Natural killer cell treated with Interleukin-12 subunit alpha and Interleukin-12 subunit beta and Interleukin-15 and Interleukin-18, amount 100 ng/mL, for 72 hours (primary cell): ENCODE measurements around the gene FGF1. TPM values are rescaled to one million over a fixed set of nuclear protein-coding genes. Genes with fewer than 3 reads are reported as not detected.
A peak's percentile ranks its signal among the peaks of the same experiment; 100 is the strongest.

Source experiments
- ATAC-seq, 2 donors: fragments of 150-1000 bp; cut with Tn5 transposase in 1 of 2; sonication (Bioruptor Pico), chemical (Tn5 transposase) in 1 of 2; 2 replicates each; pipeline ENCODE4 v1.10.0; 2021
- DNase-seq: peaks from one replicate; pipeline ENCODE4 v3.0.0; 2022; ENCODE audit warnings: low spot score
- H3K27ac Mint-ChIP-seq, 2 donors: 1 replicate in 1 of 2; 2 replicates in 1 of 2; pipeline ENCODE4 v1.8.0; 2022; ENCODE audit warnings: mixed read lengths in 2 of 2, mild to moderate bottlenecking in 1 of 2, moderate library complexity in 1 of 2
- H3K27me3 Mint-ChIP-seq, 2 donors: 1 replicate in 1 of 2; 2 replicates in 1 of 2; pipeline ENCODE4 v1.8.0; 2022; ENCODE audit warnings: mixed read lengths in 2 of 2
- H3K36me3 Mint-ChIP-seq: one replicate; pipeline ENCODE4 v1.8.0; 2022; ENCODE audit warnings: mixed read lengths
- H3K4me1 Mint-ChIP-seq, 2 donors: 1 replicate in 1 of 2; 2 replicates in 1 of 2; pipeline ENCODE4 v1.8.0; 2022; ENCODE audit warnings: low read depth in 2 of 2, mixed read lengths in 2 of 2, mild to moderate bottlenecking in 1 of 2
- H3K4me3 Mint-ChIP-seq: one replicate; pipeline ENCODE4 v1.8.0; 2022; ENCODE audit warnings: mixed read lengths
- H3K9me3 Mint-ChIP-seq: 2 replicates; pipeline ENCODE4 v1.8.0; 2022; ENCODE audit warnings: mixed read lengths
- total RNA-seq, 2 donors: library from RNA; stranded (reverse); gene quantifications; one replicate each; pipeline ENCODE4 v1.2.3, GENCODE V29; 2022

The FGF1 gene
- total RNA-seq, result not detected

DNA sequence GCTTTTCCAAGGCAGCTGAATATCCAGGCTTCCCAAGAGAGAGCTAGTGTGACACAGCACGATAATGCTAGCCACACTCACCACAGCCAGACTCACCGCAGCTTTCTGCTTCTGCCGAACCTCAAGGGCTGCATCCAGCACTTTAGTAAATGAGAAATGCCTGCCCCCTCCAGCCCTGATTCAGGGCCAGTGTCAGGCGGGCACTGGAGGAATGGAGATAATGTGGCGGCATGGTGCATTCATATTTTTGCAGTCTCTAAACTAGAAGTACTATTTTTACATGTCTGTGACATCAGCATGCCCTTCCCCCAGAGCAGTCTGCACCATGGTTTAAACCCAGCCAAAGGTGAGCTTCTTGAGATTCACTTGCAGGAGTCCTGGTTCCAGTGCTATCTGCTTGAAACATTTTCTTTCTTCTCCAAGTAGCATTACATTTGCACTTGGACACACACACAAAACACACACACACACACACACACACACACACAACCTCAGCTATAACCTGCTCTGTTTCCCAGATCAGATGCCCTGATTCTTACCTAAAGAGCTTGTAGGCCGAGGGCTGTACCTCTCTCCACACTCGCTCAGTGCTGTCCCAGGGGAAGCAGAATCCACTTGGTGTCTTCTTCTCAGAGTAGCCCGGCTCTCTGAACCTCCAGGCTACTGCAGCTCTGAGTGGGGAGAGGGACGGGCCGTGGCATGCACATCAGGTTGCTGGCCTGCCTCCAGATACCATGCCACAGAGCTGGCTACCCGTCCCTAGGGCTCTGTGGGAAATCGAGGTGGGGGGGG lies at the start of gene FGF1:
FGF1 (minus strand) TSS at position 673 of the 792 bp plus-strand sequence. CDS start 71,963 bp downstream, outside the sequence.
- Mint-ChIP-seq H3K27me3 (peaks cover 15 to 30% of the 10 kb centered on the region in 2 donors), H3K36me3 (no peaks in the 10 kb centered on the region), H3K4me1 (no peaks in the 10 kb centered on the region), H3K9me3 (no peaks in the 10 kb centered on the region), H3K27ac (no peak within 1 kb of the TSS), H3K4me3 (no peak within 1 kb of the TSS)
- peak in 1 of 2 donors; percentile 25 for ATAC-seq
- no peak for DNase-seq

DNA sequence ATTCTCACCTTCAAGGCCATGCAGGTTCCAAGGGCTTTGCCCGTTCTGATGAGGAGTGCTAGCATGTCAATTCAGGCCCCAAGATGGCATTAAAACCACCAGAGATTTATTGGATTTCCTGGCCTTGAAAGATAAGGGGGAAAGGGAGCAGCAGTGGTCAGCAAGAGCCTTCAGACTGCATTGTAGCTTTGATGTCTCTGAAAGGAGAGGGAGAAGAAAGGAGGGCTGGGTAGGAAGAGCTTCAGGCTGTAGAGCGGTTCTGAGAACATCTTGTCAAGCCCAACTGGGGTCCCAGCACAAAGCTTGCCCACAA lies 41.8 kb upstream of the FGF1 start:
- DNase-seq (no peak), ATAC-seq (no peak)
- no peaks in the 10 kb centered on the region for H3K9me3 Mint-ChIP-seq
- H3K4me3 Mint-ChIP-seq, result no peak overlapping the region
- H3K36me3 Mint-ChIP-seq, result no peaks in the 10 kb centered on the region
- H3K27ac Mint-ChIP-seq, result no peak overlapping the region
- no peaks in the 10 kb centered on the region for H3K27me3 Mint-ChIP-seq
- peaks cover 19 to 23% of the 10 kb centered on the region in 2 donors for H3K4me1 Mint-ChIP-seq

- Mint-ChIP-seq H3K27ac (peak overlapping the region; percentile 10 to 65), H3K27me3 (no peaks in the 10 kb centered on the region), H3K36me3 (no peaks in the 10 kb centered on the region), H3K4me3 (peak overlapping the region; percentile 34), H3K9me3 (no peaks in the 10 kb centered on the region), H3K4me1 (peaks cover 16 to 18% of the 10 kb centered on the region in 2 donors)
- ATAC-seq, result peak; percentile 71 to 77
- no peak for DNase-seq
Measured at GRCh38 chr5:142726188-142726731, 40.4 kb upstream of the FGF1 start.

- Mint-ChIP-seq H3K27ac (peak overlapping the region in 1 of 2 donors; percentile 65), H3K4me3 (peak overlapping the region; percentile 4), H3K4me1 (peaks cover 16 to 18% of the 10 kb centered on the region in 2 donors)
Measured at GRCh38 chr5:142725231-142726187, 39.6 kb upstream of the FGF1 start.

DNA sequence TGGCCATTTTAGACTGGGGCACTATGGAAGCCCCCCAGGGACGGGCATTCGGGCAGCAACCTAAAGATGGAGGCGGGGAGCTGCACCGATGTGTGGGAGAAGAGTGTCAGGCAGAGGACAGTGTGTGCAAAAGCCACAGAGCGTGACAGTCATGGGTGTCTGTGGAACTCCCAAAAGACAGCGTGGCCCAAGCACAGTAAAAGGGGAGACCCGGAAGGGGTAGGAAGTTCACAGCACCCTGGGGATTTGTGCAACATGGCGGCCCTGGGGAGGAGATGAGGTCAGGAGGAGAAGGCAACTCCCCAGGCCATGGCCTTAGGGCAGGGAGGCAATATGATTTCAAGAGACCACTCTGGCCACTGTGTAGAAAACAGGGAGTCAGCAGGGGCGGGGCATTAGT lies 38.9 kb upstream of the FGF1 start:
- no peaks in the 10 kb centered on the region for H3K27me3 Mint-ChIP-seq
- H3K27ac Mint-ChIP-seq, result peak overlapping the region in 1 of 2 donors; percentile 22
- H3K9me3 Mint-ChIP-seq, result no peaks in the 10 kb centered on the region
- DNase-seq, result no peak
- peaks cover 15 to 16% of the 10 kb centered on the region in 2 donors for H3K4me1 Mint-ChIP-seq
- H3K4me3 Mint-ChIP-seq, result no peak overlapping the region
- no peak for ATAC-seq
- no peaks in the 10 kb centered on the region for H3K36me3 Mint-ChIP-seq

More at GRCh38 chr5:142725231-142726187, 39.6 kb upstream of the FGF1 start:
- H3K27me3 Mint-ChIP-seq, result no peaks in the 10 kb centered on the region
- H3K36me3 Mint-ChIP-seq, result no peaks in the 10 kb centered on the region
- DNase-seq (no peak), ATAC-seq (no peak)
- H3K9me3 Mint-ChIP-seq, result no peaks in the 10 kb centered on the region

DNA sequence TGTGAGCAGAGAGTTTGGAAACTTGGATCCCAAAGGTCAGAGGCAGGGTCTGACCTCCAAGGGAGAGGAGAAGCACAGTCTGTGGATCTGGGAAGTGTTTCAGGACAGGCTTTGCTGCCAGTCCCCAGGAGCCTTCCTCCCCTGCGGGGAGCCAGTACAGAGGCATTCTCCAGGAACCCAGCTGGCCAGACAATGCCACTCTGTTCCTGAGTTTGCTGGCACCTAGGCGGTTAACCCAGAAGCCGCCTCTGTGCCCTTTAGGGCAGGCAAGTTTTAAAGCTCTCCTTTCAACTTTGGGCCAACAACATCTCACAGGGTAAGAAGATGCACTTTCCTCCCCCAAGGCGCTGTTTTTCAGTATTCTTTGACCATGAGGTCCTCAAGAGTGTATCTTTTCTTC lies 37.0 kb upstream of the FGF1 start:
- Mint-ChIP-seq H3K4me1 (peaks cover 11 to 17% of the 10 kb centered on the region in 2 donors), H3K27ac (no peak overlapping the region), H3K9me3 (no peaks in the 10 kb centered on the region), H3K4me3 (no peak overlapping the region), H3K27me3 (no peaks in the 10 kb centered on the region), H3K36me3 (no peaks in the 10 kb centered on the region)
- no peak for DNase-seq
- no peak for ATAC-seq

DNA sequence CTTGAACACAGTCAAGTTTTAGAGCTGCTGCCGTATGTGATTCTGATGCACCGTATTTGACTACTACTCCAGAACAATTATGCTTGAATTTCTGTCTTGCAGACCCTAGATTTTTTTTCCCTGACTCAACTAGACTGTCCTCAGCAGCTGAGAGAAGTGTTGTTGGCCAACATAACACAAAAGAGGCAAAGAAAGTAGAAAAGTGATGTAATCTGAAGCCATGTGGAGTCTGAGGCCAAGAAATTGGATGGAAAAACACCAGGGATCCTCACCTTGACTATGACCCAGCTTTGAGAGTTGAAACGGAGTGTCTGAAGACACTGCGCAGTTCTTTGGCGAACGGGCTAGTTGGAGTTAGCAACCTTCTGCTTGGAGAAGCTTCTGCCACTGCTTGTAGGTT lies 36.3 kb upstream of the FGF1 start:
- H3K36me3 Mint-ChIP-seq, result no peaks in the 10 kb centered on the region
- no peaks in the 10 kb centered on the region for H3K9me3 Mint-ChIP-seq
- no peak overlapping the region for H3K27ac Mint-ChIP-seq
- ATAC-seq, result no peak
- DNase-seq, result no peak
- peaks cover 15 to 24% of the 10 kb centered on the region in 2 donors for H3K4me1 Mint-ChIP-seq
- H3K27me3 Mint-ChIP-seq, result no peaks in the 10 kb centered on the region
- H3K4me3 Mint-ChIP-seq, result no peak overlapping the region

GRCh38 chr5:142720641-142721271 lies 34.9 kb upstream of the FGF1 start:
- Mint-ChIP-seq H3K27ac (no peak overlapping the region), H3K9me3 (no peaks in the 10 kb centered on the region), H3K4me3 (no peak overlapping the region), H3K4me1 (peaks cover 14% of the 10 kb centered on the region in 2 donors), H3K27me3 (no peaks in the 10 kb centered on the region), H3K36me3 (no peaks in the 10 kb centered on the region)
- ATAC-seq, result no peak
- DNase-seq, result no peak

DNA sequence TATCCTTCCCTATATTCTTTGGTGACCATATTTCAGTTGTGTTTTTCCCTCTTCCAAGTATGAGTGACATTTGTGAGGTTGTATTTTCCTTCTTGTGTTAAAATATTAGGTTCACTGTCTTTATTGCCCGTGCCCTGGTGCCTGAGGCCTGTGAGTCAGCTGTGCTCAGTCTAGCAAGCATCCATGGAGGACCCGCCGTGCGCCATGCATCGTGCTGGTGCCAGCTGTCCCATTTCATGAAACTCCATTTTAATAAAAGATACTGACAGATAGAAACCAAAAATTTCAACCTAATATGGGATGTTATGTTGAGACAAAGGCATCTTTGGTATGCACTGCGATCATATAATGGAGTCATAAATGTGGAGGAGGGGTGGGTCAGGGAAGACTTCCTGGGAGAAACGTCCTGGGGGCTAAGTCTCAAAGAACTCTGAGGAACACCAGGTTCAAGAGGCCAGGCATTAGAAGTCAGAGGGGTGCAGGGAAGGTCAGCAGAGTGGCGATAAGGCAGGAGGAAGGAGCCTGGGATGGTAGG lies 34.0 kb upstream of the FGF1 start:
- no peaks in the 10 kb centered on the region for H3K27me3 Mint-ChIP-seq
- no peak for ATAC-seq
- peak overlapping the region in 1 of 2 donors; percentile 52 for H3K27ac Mint-ChIP-seq

DNA sequence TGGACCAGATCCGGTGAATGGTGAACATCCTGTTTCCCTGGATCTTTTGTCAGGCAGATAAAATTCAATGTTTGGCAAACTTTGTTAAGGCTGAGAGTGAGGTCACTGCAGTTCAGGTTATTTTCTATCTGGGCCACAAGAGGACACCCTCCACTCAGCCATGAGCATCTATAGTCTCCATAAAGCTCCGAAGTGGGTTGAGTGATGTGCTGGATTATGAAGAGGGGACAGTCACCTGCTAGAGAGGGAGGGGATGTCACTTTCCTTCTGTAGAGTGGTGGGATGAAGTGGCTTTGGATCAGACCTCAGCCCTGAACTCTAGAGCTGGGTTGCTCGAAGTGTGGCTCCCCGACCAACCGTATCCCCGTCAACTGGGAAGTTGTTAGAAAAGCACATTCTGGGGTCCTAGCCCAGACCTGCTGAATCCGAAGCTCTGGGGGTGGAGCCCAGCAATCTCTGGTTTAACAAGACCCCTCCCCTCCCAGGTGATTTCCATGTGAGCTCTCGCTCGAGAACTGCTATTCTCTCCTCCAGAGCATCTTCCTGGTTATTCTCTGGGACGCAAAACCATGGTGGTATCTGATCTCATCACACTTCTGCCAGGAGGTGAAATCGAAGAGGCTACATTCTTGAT lies 31.8 kb upstream of the FGF1 start:
- Mint-ChIP-seq H3K9me3 (no peaks in the 10 kb centered on the region), H3K4me3 (no peak overlapping the region), H3K4me1 (peaks cover 20 to 22% of the 10 kb centered on the region in 2 donors), H3K27me3 (no peaks in the 10 kb centered on the region), H3K27ac (no peak overlapping the region), H3K36me3 (no peaks in the 10 kb centered on the region)
- no peak for ATAC-seq
- DNase-seq, result no peak

More for the DNA sequence above, 34.0 kb upstream of the FGF1 start:
- Mint-ChIP-seq H3K4me3 (no peak overlapping the region), H3K4me1 (peaks cover 9 to 11% of the 10 kb centered on the region in 2 donors), H3K36me3 (no peaks in the 10 kb centered on the region), H3K9me3 (no peaks in the 10 kb centered on the region)
- no peak for DNase-seq

DNA sequence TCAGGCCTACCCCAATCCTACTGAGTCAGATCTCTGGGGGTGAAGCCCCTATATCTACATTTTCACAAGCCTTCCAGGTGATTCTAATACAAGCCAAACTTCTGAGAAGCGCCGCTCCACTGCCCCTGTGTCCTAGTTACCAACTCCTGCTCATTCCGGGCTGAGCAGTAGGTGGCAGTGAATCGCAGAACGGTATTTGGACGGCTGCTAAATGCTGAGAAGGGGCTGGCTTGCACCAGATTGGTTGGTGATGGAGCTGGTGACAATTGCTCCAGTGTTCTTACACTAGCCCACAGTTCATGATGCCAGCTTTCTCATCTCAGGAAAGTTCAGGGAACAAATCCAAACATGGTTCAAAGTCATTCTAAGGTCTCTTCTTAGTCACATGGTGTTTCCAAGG lies 31.1 kb upstream of the FGF1 start:
- Mint-ChIP-seq H3K27me3 (no peaks in the 10 kb centered on the region), H3K36me3 (peaks cover 5% of the 10 kb centered on the region), H3K4me3 (no peak overlapping the region), H3K27ac (no peak overlapping the region), H3K4me1 (peaks cover 21 to 27% of the 10 kb centered on the region in 2 donors), H3K9me3 (no peaks in the 10 kb centered on the region)
- DNase-seq, result no peak
- peak in 1 of 2 donors; percentile 54 for ATAC-seq

DNA sequence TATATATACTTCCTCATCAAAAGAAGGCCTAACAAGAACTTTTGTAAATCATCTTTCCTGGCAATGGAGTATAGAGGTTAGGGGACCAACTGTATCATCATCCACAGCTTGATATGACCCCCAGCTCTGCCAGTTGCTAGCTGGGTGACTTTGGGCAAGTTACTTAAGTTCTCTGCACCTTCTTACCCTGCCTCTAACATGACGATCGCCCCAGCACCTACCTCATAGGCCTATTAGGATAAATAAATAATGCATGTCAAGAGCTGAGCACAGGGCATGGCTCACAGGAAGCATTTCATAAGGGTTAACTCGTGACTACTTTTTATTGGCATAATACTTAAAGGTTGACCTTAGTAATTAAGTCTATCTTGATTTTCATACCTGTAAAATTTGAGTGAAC lies 29.4 kb upstream of the FGF1 start:
- H3K27me3 Mint-ChIP-seq, result no peaks in the 10 kb centered on the region
- H3K9me3 Mint-ChIP-seq, result peaks cover 3% of the 10 kb centered on the region
- H3K4me1 Mint-ChIP-seq, result peaks cover 21 to 32% of the 10 kb centered on the region in 2 donors
- no peak overlapping the region for H3K4me3 Mint-ChIP-seq
- no peak for ATAC-seq
- no peak for DNase-seq
- peaks cover 6% of the 10 kb centered on the region for H3K36me3 Mint-ChIP-seq
- no peak overlapping the region for H3K27ac Mint-ChIP-seq
